PC-3 (cell line): ENCODE results near the gene SORD.
"Not testable (repeated sequence)": the region's sequence is repeated elsewhere in the genome, so short reads cannot be mapped to it uniquely, and the experiment has no call there.

Experiments
- EZH2 ChIP-seq: fragments of 300-600 bp; sonication (generic); IDR thresholded peaks from one replicate; pipeline ENCODE4 v1.6.1; 2017; ENCODE audit warnings: antibody characterized with exemption, mild to moderate bottlenecking, low read length; ENCODE audit not compliant: unreplicated experiment
- EZH2phosphoT487 ChIP-seq: fragments of 300-600 bp; sonication (generic); IDR thresholded peaks from 2 replicates; pipeline ENCODE4 v1.6.1; 2018; ENCODE audit warnings: mild to moderate bottlenecking, antibody characterized with exemption, low read length, borderline replicate concordance
- TF ChIP-seq, protein P1 (sequence below): fragments of 300-600 bp; sonication (generic); conservative IDR thresholded peaks from 2 replicates; pipeline ENCODE4 v1.5.1; 2017; ENCODE audit warnings: antibody characterized with exemption, low read depth, mild to moderate bottlenecking, low read length

DNA sequence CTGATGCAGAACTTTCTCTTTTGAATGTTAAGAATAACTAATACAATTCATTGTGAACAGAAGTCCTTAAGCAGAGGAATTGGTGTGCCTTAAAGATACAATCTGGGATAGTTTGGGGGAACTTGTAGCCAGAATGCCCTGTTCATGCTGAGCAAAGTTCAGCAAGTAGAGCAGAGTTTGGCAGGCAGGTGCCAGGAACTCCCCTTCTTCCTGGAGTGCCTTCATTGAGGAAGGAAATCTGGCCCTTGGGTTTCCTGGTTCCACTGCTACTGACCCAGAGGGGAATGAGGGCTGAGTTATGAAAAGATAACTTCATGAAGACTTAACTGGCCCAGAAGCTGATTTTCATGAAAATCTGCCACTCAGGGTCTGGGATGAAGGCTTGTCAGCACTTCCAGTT is 50.6 kb downstream of the SORD start:
- TF ChIP-seq, protein P1, sequence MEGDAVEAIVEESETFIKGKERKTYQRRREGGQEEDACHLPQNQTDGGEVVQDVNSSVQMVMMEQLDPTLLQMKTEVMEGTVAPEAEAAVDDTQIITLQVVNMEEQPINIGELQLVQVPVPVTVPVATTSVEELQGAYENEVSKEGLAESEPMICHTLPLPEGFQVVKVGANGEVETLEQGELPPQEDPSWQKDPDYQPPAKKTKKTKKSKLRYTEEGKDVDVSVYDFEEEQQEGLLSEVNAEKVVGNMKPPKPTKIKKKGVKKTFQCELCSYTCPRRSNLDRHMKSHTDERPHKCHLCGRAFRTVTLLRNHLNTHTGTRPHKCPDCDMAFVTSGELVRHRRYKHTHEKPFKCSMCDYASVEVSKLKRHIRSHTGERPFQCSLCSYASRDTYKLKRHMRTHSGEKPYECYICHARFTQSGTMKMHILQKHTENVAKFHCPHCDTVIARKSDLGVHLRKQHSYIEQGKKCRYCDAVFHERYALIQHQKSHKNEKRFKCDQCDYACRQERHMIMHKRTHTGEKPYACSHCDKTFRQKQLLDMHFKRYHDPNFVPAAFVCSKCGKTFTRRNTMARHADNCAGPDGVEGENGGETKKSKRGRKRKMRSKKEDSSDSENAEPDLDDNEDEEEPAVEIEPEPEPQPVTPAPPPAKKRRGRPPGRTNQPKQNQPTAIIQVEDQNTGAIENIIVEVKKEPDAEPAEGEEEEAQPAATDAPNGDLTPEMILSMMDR = not testable (repeated sequence)
- not testable (repeated sequence) for TF ChIP-seq EZH2, EZH2phosphoT487
